ENCODE data around the gene TSPAN18.

Gene TSPAN18

GRCh38 chr11:44711113-44711786, 15.5 kb upstream of the TSPAN18 start:
- DNase-seq (ENCODE audit: low read depth): no peak

GRCh38 chr11:44711787-44712608, 14.8 kb upstream of the TSPAN18 start:
- DNase-seq (ENCODE audit: low read depth): no peak

GRCh38 chr11:44713022-44713421, 13.7 kb upstream of the TSPAN18 start:
- no peak for DNase-seq (ENCODE audit: low read depth)

- DNase-seq (ENCODE audit: low read depth): no peak
Measured at GRCh38 chr11:44716256-44716655, 10.5 kb upstream of the TSPAN18 start.

GRCh38 chr11:44718057-44718456, 8.7 kb upstream of the TSPAN18 start:
- DNase-seq (ENCODE audit: low read depth): no peak

GRCh38 chr11:44718612-44719390, 8.0 kb upstream of the TSPAN18 start:
- DNase-seq (ENCODE audit: low read depth): no peak

GRCh38 chr11:44725016-44725685, 1.6 kb upstream of the TSPAN18 start:
- DNase-seq (ENCODE audit: low read depth): no peak

- DNase-seq (ENCODE audit: low read depth): no peak
Measured at GRCh38 chr11:44725757-44726282, 942 bp upstream of the TSPAN18 start.

GRCh38 chr11:44727114-44727372, 281 bp downstream of the TSPAN18 start:
- DNase-seq (ENCODE audit: low read depth): no peak

GRCh38 chr11:44727373-44728287, 868 bp downstream of the TSPAN18 start:
- DNase-seq (ENCODE audit: low read depth): no peak

GRCh38 chr11:44728491-44728910, 1.7 kb downstream of the TSPAN18 start:
- no peak for DNase-seq (ENCODE audit: low read depth)

- no peak for DNase-seq (ENCODE audit: low read depth)
Measured at GRCh38 chr11:44729063-44729462, 2.3 kb downstream of the TSPAN18 start.

GRCh38 chr11:44729713-44730112, 3.0 kb downstream of the TSPAN18 start:
- DNase-seq (ENCODE audit: low read depth): no peak

GRCh38 chr11:44730775-44731174, 4.0 kb downstream of the TSPAN18 start:
- DNase-seq (ENCODE audit: low read depth): no peak

- no peak for DNase-seq (ENCODE audit: low read depth)
Measured at GRCh38 chr11:44731685-44732430, 5.1 kb downstream of the TSPAN18 start.

GRCh38 chr11:44732564-44732963, 5.8 kb downstream of the TSPAN18 start:
- DNase-seq (ENCODE audit: low read depth): no peak

GRCh38 chr11:44733877-44734276, 7.1 kb downstream of the TSPAN18 start:
- DNase-seq (ENCODE audit: low read depth): no peak

GRCh38 chr11:44734843-44735381, 8.2 kb downstream of the TSPAN18 start:
- DNase-seq (ENCODE audit: low read depth): no peak

GRCh38 chr11:44736791-44737190, 10.0 kb downstream of the TSPAN18 start:
- no peak for DNase-seq (ENCODE audit: low read depth)

Measured in GM04503 (cell line).